Measurements from ENCODE around the gene SLC8A2.
"Not testable (repeated sequence)": the region's sequence is repeated elsewhere in the genome, so short reads cannot be mapped to it uniquely, and the experiment has no call there.

The SLC8A2 gene

DNA sequence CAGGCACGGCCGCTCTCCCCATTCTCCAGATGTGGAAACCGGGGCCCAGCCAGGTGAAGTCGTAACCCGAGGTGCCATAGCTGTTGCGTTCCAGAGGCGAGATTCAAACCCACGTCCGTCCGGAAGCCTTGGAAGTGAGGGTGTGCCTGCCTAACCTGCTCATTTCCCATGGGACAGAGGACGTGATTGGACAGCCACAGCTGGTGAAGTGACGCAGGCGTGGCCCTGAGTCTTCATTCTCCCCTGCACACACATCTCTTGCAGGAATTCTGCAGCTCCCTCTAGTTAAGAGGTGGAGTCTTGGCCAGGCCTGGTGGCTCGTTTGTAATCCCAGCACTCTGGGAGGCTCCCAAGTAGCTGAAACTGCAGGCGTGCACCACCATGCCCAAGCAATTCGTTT lies 69.2 kb downstream of the SLC8A2 start:
- no peak for DNase-seq (ENCODE audit: low read depth)
- TF ChIP-seq, protein P1, sequence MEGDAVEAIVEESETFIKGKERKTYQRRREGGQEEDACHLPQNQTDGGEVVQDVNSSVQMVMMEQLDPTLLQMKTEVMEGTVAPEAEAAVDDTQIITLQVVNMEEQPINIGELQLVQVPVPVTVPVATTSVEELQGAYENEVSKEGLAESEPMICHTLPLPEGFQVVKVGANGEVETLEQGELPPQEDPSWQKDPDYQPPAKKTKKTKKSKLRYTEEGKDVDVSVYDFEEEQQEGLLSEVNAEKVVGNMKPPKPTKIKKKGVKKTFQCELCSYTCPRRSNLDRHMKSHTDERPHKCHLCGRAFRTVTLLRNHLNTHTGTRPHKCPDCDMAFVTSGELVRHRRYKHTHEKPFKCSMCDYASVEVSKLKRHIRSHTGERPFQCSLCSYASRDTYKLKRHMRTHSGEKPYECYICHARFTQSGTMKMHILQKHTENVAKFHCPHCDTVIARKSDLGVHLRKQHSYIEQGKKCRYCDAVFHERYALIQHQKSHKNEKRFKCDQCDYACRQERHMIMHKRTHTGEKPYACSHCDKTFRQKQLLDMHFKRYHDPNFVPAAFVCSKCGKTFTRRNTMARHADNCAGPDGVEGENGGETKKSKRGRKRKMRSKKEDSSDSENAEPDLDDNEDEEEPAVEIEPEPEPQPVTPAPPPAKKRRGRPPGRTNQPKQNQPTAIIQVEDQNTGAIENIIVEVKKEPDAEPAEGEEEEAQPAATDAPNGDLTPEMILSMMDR (IDR thresholded peaks at IDR 0.05; ENCODE audit: low read depth, low read length, missing control alignments): no peak
- H3K4me3 ChIP-seq (ENCODE audit: low read depth, low read length): no peak overlapping the region

GRCh38 chr19:47398707-47399597 lies 72.7 kb downstream of the SLC8A2 start:
- TF ChIP-seq, protein P1 (IDR thresholded peaks at IDR 0.05; ENCODE audit: low read depth, low read length, missing control alignments): no peak
- DNase-seq (ENCODE audit: low read depth): no peak
- no peak overlapping the region for H3K4me3 ChIP-seq (ENCODE audit: low read depth, low read length)

DNA sequence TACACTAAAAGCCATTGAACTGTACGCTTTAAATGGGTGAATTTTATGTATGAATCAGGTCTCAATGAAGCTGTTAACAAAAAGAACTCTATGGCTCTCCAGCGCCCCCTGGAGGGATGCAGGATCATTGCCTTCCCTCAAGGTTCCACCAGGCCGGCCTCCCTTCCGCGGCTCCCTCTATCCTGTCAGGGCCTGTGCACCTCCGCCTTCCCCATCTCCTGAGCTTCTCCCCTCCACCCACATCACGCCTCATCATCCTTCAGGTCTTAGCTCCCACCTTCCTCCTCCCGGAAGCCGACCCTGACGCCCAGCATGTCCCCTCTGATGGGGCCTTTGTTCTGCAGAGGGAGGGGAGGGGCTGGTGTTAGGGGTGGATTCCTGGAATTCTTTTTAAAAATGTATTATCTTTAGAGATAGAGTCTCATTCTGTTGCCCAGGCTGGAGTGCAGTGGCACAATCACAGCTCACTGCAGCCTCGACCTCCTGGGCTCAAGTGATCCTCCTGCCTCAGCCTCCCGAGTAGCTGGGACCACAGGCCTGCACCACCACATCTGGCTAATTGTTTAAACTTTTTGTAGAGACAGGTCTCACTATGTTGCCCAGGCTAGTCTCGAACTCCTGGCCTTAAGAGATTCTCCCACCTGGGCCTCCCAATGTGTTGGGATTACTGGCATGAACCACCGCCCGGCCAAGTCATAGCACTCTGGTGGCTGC lies 80.0 kb downstream of the SLC8A2 start:
- H3K4me3 ChIP-seq (ENCODE audit: low read depth, low read length): no peak overlapping the region
- peak; percentile 34 for DNase-seq (ENCODE audit: low read depth)
- TF ChIP-seq, protein P1 (IDR thresholded peaks at IDR 0.05; ENCODE audit: low read depth, low read length, missing control alignments): peak; percentile 92

GRCh38 chr19:47390533-47391488 lies 80.9 kb downstream of the SLC8A2 start:
- H3K4me3 ChIP-seq (ENCODE audit: low read depth, low read length): no peak overlapping the region
- TF ChIP-seq, protein P1 (IDR thresholded peaks at IDR 0.05; ENCODE audit: low read depth, low read length, missing control alignments): no peak
- no peak for DNase-seq (ENCODE audit: low read depth)

DNA sequence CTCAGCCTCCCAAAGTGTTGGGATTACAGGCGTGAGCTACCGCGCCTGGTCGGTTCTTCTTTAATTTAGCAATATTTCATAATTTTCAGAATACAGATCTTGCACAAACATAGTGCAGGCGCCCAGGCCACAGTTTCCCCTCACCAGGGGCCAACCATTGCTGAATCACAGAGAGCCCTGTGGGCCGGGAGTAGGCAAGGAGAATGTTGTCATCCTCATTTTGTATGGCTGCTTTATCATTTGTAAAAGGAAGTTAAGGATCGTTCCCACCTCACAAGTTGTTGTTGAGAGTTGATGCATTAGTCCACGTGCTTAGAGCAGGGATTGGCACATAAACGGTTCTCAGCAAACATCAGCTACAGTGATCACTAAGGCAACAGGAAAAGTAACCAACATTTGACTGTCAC lies 82.5 kb downstream of the SLC8A2 start:
- H3K4me3 ChIP-seq (ENCODE audit: low read depth, low read length): no peak overlapping the region
- DNase-seq (ENCODE audit: low read depth): no peak

GRCh38 chr19:47388721-47389120 lies 83.0 kb downstream of the SLC8A2 start:
- H3K4me3 ChIP-seq (ENCODE audit: low read depth, low read length); DNase-seq (ENCODE audit: low read depth): not testable (repeated sequence)

More for the DNA sequence above, 82.5 kb downstream of the SLC8A2 start:
- TF ChIP-seq, protein P1 (IDR thresholded peaks at IDR 0.05; ENCODE audit: low read depth, low read length, missing control alignments): no peak

- not testable (repeated sequence) for H3K4me3 ChIP-seq (ENCODE audit: low read depth, low read length); DNase-seq (ENCODE audit: low read depth)
These were observed 84.1 kb downstream of the SLC8A2 start for GRCh38 chr19:47387623-47388022.

- not testable (repeated sequence) for DNase-seq (ENCODE audit: low read depth); H3K4me3 ChIP-seq (ENCODE audit: low read depth, low read length)
These were observed 85.1 kb downstream of the SLC8A2 start for GRCh38 chr19:47386582-47386981.

GRCh38 chr19:47384533-47384932 lies 87.2 kb downstream of the SLC8A2 start:
- not testable (repeated sequence) for H3K4me3 ChIP-seq (ENCODE audit: low read depth, low read length); DNase-seq (ENCODE audit: low read depth)

DNA sequence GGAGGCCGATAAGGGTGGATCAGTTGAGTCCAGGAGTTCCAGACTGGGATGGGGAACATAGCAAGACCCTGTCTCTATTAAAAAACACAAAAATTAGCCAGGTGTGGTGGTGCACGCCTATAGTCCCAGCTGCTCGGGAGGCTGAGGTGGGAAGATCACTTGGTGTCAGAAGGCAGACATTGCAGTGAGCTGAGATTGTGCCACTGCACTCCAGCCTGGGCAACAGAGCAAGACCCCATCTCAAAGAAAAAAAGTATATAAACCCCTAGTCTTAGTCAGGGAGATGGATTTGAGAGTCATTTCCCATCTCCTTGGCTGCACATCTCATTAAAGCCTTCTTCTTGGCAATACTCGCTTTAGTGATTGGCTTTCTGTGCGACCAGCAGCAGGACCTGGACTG lies 87.8 kb downstream of the SLC8A2 start:
- H3K4me3 ChIP-seq (ENCODE audit: low read depth, low read length); DNase-seq (ENCODE audit: low read depth): not testable (repeated sequence)
